NCI-H446 (cell line): Measurements from ENCODE around the gene REG3A.

Source experiments
- DNase-seq, 2 experiments: peaks; one replicate each; lab custom pipeline; 2025; lab: John Stamatoyannopoulos, UW

REG3A gene

GRCh38 chr2:79159653-79160052 is at the start of gene REG3A:
Gene REG3A, minus strand, starts transcription at chr2:79159753. Its CDS starts 348 bp downstream, at chr2:79159405.
- DNase-seq: no peak

DNA sequence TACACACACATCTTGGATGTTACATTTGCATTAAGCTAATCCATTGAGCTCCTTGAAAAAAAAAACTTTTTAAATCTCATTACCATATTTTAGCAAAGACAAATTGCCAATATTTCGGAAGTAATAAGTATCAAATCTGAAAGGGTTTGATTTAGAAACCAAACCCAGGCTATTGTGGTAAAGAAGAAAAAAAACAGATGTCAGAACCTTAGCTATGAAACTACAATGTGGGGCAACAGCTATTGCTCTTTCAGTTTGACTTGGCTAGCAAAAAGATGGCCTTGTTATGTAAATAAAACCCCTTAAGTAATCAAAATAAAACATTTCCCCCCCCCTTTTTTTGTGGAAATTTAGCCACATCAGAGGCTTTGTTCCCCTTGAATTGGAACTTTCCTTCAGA is 41.2 kb upstream of the REG3A start:
- DNase-seq: no peak

GRCh38 chr2:79191816-79192215 is 32.3 kb upstream of the REG3A start:
- DNase-seq: no peak

- no peak for DNase-seq
Measured at GRCh38 chr2:79191081-79191480, 31.5 kb upstream of the REG3A start.

DNA sequence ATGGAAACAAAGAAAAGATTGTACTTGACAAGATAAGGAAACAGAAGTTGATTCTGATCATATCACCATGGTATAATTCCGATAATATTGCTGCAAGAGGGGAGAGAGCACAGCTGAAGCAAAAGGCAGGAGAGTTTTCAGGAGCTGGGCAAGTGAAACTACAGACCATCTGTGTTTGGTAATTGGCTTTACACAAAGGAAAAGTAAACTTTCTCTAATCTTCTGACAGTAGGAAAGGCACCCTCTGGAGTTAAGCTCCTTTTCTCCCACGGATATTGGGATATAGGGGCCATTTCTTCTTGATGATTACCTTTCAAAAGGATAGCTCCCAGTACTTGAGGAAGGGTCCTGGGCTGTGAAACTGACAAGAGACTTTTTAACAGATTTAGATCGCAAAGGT is 29.9 kb upstream of the REG3A start:
- DNase-seq: no peak

DNA sequence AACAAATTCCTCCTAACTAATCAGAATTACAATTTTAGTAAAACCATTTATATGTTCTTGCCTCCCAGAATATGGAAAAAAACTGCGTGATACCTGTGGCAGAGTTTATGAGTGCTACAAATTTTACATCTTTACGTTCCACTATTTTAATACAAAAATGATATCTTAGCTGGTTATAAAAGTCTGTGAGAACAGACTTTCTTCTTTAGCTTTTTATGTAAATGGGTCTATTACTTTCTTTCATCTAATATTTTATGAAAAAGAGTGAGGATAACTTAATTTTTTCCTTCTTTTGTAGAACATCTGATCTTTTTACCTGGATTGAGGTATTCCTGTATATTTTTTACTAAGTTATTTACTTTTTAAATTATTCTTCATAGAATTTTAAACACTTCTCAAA is 22.1 kb upstream of the REG3A start:
- DNase-seq: no peak

- DNase-seq: no peak
Measured at GRCh38 chr2:79180092-79180491, 20.5 kb upstream of the REG3A start.

DNA sequence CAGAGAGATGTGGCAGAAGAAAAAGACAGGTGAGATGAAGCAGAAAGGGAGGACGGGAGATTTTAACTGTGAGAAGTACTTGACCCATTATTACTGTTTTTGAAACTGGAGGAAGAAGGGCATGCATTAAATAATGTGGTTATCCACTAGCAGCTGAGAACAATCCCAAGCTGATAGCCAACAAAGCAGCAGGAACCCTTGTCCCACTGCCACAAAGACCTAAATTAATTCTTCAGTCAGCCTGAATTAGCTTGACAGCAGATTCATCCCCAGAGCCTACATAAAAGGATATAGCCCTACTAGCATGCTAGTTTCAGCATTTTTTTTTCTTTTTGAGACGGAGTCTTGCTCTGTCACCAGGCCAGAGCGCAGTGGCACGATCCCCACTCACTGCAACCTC is 19.5 kb upstream of the REG3A start:
- no peak for DNase-seq

DNA sequence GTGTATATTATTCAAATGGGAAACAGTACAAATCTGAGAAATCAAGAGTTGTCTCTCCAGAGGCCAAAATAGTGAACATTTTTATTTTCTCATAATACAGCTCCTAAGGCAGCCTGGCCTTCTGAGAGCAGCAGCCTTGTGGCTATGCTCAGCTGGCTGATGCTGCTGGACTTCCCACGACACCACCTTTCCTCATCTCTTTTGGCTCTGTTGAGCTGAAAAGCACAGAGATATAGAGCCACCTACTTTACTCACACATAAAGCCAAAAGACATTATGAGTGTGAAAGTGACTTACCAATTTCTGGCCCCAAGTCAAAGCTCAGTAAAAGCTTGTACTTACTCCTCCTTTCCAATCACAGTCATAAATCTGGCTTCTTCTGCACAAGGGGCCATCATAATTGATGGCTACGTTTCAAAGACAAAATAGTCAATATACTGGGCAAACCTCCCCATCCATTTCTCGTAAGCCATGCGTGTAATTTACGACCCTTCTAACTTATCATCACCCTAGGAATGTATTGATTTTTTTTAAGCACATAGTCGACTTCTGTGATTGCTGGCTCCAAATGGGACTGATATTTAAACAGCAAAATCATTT is 18.6 kb upstream of the REG3A start:
- DNase-seq: no peak

DNA sequence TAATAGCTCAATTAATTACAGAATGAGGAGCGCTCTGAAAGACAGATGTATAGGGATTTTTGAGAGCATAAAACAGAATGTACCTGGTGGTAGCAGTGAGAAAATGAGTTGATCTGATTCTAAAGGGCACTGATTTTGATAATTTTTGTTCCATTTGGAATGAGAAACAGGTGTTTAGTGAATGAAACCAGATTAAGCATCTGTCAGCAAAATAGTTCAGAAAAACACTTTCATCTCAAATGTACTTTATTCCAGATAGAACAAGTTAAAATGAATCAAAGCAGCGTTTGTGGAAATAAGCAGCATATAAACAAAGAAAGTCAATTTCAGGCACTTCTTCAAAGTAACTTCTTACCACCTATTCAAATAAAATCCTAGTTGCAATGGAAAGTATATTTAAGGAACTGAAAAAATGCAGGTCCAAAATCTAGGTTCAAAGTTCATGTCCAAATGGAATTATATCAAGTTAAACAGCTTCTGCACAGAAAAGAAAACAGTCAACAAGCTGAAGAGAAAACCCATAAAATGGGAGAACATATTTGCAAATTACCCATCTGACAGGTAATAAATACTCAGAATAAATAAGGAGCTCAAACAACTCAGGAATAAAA is 11.9 kb upstream of the REG3A start:
- DNase-seq: no peak

DNA sequence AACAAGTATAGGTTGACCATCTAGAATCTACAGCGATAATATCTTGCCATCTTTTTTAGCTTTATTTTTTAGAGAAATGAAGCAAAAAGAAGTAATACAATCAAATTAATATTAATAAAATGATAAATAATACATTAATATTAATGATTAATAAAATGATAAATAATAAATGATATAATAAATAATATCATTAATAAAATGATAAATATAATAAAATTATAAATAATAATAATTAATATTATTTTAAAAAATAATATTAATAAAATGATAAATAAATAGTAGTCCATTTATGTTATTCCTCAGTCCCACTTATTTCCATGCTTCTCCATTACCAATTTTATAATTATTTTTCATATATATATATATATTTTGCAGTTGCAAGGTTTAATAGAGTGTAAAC is 3.2 kb upstream of the REG3A start:
- DNase-seq: no peak

DNA sequence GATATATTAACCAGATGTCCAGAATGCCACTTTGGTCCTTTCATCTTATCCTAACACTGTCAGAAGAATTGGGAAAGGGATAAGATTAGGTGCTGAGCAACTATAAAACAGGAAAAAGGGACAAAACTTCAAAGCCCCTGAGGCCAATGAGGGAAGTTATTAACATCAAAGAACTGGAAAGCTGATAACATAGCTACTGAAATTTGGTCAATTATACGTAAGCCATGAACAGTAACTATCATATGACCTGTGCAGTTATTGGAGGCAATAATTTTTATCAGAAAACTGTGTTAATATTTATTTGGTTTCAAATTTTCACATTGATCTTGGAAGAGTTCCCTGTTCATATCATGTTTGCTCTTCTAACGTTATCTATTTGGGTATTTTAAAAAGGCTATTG is 2.6 kb upstream of the REG3A start:
- no peak for DNase-seq

DNA sequence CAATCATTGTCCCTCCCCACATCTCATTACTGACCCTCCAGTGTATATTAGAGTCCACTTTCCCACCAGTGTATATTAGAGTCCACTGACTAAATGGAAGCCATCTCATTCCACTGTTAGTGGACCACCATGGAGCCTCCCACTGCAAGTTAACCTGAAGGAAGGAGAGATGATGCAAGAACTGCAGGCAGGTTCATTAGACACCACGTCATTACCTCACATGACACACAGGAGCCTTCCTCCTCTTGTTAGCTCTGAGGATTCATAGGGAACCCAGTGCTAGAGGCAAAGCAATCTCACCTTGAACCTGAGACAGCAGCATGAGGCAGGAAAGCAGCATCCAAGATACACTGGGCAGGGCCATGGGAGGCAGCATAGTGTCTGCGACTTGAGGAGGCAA is 523 bp downstream of the REG3A start:
- no peak for DNase-seq

DNA sequence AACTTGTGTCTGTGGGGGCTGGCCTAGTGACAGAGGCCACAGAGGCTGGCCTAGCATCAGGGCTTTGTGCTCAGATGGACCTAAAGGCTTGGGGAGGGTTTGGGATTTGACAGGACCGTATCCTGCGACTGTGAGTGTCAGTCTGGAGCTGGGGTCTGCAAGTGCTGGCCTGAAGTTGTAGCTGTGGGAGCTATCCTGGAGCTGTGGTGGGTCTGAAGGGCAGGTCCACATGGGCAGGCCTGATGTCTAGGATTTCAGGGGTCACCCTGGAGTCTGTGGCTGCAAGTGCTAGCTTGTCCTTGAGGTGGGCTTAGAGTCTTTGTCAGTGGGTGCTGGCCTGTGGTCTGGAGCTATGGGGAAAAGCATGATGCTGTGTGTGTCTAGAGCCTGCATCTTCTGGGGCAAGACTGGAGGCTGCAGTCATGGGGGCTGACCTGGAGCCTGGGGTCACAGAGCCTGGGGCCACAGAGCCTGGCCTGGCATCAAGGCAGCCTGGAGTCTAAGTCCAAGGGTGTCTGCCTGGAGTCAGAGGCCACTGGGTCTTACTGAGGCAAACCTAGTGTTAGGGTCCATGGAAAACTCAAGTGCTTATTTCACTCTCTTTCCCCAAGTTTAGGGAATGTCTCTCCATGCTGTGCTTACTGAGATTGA is 3.6 kb downstream of the REG3A start:
- no peak for DNase-seq

DNA sequence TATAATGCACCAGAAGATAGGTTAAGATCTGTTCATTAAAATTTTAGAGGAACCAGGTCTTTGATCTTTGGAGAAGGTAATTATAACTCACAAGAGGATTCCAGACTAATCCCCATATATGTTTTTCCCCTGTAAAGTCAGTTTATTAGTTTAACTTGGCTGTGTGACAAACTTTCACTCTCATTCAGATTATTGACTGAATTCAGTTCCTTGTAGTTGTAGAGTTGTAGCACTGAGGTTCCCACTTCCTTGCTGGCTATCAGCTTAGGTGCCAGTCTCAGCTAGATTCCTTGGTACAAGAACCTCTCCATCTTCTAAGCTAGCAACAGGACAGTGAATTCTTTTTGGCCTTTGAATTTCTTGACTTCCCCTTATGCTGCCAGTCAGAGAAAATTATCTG is 20.1 kb downstream of the REG3A start:
- no peak for DNase-seq

DNA sequence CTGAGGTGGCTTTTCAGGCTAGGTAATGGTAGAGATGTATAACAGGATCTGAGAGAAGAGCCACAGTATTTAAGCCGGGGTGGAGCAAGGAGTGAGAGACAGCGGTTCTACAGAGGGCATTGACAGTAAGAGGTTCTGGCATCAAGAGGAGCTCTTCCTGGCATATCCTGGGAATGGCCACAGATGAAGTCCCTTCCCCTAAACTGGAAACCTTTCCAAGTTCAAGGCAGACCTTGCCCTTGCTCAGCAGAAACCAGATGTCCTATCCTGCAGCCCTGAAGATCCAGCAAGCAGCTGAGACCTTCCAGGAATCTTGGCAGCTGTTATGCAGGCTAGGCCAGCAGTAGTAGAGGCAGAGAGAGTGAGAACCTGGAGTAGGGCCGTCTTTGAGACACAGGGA is 21.2 kb downstream of the REG3A start:
- no peak for DNase-seq

DNA sequence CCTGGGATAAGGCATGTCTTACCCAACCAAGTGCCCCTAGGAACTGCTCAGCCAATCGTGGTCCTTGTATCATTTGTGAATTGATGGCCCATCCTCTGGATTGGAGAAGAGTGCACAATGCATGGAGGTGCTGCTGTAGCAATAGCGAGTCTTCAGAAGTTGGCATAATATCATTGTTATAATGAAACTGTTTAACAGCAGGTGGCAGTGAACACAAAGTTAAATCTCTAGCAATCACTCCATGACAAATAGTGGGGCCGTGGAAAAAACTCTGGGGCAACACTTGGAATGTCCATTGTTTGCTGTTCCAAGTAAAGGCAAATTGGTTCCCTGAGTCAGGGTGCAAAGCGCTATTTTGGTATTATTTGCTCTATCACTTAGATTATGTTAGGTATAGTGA is 27.9 kb downstream of the REG3A start:
- DNase-seq: no peak

DNA sequence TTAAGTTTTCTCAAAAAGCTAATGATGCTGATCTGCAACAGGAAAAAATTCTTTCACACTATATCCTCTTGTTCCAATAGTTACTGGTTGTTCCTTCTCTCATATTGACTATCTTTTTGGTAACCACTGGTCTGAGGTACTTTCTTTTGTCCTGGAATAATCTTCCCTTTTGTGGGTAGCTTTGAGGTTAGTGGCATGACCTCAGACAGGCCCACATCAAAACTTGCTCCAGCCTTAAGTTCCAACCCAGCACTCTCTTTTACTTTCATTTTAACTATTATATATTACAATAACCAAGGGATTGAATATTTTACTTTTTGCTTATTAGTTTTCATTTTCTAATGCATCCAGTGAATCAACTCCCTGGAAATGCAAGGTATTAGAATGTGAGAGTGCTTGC is 29.7 kb downstream of the REG3A start:
- no peak for DNase-seq

DNA sequence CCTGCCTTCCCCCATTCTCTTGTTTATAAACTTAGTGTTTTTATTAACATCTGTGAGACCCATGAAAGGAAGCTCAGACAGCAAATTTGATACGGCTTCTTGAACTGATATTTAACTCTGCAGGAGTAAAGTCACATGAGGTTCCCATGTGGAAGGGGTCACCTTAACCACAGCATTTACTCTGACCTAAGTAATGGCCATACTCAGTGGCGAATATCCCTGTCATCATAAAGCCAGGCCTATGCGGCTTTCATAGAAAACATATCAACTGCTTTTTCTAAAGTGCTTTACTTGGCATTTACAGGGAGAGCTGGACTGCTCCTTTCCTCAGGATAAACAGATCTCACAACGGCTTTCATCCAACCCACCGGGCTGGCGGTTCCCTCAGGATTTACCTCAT is 30.3 kb downstream of the REG3A start:
- DNase-seq: no peak

DNA sequence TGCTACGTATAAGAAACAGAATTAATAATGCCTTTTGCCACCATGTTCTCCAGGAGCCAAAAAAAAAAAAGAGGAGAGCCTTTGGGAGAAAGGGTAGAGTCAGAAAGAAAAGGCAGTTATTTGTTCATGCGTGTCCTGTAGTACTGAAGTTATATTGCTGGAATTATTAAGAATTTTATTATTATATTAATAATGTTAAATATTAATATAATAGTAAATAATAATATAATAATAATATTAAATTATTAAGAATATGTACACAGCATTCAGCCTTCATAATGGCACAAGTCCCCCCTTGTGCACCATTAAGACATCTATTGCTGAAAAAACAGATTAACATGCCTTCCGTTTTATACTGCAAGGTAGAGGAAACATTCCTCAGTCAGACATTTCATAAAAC is 31.1 kb downstream of the REG3A start:
- no peak for DNase-seq

DNA sequence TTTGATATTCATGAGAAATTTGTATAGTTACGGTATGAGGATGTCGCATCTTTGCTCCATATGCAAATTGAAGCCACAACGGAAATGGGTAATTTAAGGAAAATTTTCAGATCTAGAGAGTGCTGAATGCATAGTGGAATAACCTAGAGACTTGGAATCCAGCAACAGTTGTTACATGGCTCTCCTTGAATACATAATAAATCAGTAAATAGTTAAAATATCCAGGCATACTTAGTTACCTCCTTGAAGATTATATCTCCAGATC is 33.9 kb downstream of the REG3A start:
- DNase-seq: no peak

DNA sequence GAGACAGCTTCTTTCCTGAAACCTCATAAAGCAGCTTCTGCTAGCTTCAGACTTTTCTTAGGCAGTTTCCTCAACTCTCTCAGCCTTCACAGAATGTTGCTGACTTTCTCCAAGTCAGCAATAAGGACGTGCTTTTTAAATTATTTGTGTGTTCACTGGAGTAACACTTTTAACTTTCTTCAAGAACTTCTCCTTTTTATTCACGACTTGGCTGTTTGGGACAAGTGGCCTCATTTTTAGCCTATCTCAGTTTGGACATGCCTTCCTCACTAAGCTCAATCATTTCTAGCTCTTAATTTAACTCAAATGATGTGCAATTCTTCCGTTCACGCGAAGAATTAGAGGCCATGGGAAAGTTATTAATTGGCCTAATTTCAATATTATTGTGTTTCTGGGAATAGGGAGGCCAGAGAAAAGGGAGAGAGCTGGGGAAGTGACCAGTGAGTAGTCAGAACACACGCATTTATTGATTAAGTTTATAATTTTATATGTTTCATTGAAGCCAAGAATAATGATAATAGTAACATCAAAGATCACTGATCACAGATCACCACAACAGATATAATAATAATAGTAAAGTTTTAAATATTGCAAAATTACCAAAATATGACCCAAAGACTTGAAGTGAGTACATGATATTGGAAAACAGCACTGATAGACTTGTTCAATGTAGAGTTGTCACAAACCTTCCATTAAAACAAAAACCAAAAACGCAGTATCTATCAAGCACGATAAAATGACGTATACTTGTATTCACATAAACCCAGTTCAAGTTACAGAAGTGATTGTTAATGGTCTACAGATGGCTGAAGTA is 34.4 kb downstream of the REG3A start:
- no peak for DNase-seq

DNA sequence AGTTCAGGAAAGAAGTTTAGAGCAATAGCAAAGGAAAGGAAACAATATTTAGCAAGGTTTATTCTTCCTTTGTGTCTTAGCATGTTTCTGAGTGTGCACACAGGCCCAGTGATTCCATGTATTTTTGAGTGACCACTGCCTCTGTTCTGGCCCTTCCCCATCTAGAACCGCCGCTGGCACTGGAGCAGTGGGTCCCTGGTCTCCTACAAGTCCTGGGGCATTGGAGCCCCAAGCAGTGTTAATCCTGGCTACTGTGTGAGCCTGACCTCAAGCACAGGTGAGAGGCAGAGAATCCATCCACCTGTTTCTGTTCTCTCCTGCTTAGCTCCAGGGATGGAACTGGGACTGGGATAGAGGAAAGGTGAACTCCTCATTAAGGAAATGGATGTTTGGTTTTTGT is 36.9 kb downstream of the REG3A start:
- no peak for DNase-seq
